HL-60 (cell line): ENCODE data around the gene ZSCAN20.

Experiments
- GABPA ChIP-seq: IDR thresholded peaks from 2 replicates; pipeline ENCODE4 v1.6.1; 2012; ENCODE audit warnings: low read depth
- POLR2AphosphoS5 ChIP-seq: IDR thresholded peaks from 2 replicates; pipeline ENCODE4 v1.6.1; 2012; ENCODE audit warnings: low read depth
- TF ChIP-seq, protein P1 (sequence below): IDR thresholded peaks from one replicate; pipeline ENCODE4 v1.5.1; 2011; ENCODE audit warnings: low read length, control low read depth, inconsistent platforms; ENCODE audit not compliant: insufficient read depth
- TF ChIP-seq, protein P2 (sequence below): IDR thresholded peaks from 2 replicates; pipeline ENCODE4 v1.6.1; 2012; ENCODE audit warnings: low read depth; ENCODE audit not compliant: insufficient replicate concordance

DNA sequence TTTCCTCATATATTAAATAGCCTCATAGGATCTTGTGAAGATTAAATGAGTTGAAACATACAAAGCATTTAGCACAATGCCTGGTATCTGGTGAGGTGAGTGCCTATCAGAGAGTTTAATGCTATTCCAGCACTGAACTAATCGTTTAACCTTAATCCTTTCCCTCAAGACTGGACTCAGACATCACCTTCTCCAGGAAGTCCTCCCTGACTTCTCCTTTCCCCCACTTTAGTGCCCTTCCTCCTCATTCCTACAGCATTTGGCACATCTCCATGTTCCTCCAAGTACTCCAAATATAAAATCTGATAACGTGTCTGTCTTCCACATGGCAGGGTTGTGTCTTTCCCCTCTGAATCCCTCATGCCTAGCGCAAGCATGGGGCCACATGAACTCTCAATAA lies 59.8 kb downstream of the ZSCAN20 start:
- TF ChIP-seq, protein P1, sequence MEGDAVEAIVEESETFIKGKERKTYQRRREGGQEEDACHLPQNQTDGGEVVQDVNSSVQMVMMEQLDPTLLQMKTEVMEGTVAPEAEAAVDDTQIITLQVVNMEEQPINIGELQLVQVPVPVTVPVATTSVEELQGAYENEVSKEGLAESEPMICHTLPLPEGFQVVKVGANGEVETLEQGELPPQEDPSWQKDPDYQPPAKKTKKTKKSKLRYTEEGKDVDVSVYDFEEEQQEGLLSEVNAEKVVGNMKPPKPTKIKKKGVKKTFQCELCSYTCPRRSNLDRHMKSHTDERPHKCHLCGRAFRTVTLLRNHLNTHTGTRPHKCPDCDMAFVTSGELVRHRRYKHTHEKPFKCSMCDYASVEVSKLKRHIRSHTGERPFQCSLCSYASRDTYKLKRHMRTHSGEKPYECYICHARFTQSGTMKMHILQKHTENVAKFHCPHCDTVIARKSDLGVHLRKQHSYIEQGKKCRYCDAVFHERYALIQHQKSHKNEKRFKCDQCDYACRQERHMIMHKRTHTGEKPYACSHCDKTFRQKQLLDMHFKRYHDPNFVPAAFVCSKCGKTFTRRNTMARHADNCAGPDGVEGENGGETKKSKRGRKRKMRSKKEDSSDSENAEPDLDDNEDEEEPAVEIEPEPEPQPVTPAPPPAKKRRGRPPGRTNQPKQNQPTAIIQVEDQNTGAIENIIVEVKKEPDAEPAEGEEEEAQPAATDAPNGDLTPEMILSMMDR: no peak
- TF ChIP-seq POLR2AphosphoS5: no peak
- TF ChIP-seq, protein P2, sequence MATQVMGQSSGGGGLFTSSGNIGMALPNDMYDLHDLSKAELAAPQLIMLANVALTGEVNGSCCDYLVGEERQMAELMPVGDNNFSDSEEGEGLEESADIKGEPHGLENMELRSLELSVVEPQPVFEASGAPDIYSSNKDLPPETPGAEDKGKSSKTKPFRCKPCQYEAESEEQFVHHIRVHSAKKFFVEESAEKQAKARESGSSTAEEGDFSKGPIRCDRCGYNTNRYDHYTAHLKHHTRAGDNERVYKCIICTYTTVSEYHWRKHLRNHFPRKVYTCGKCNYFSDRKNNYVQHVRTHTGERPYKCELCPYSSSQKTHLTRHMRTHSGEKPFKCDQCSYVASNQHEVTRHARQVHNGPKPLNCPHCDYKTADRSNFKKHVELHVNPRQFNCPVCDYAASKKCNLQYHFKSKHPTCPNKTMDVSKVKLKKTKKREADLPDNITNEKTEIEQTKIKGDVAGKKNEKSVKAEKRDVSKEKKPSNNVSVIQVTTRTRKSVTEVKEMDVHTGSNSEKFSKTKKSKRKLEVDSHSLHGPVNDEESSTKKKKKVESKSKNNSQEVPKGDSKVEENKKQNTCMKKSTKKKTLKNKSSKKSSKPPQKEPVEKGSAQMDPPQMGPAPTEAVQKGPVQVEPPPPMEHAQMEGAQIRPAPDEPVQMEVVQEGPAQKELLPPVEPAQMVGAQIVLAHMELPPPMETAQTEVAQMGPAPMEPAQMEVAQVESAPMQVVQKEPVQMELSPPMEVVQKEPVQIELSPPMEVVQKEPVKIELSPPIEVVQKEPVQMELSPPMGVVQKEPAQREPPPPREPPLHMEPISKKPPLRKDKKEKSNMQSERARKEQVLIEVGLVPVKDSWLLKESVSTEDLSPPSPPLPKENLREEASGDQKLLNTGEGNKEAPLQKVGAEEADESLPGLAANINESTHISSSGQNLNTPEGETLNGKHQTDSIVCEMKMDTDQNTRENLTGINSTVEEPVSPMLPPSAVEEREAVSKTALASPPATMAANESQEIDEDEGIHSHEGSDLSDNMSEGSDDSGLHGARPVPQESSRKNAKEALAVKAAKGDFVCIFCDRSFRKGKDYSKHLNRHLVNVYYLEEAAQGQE: no peak
- no peak for TF ChIP-seq GABPA
